Neural cell (in vitro differentiated cells): ENCODE data around the gene CRACDL.

Source experiments
- CTCF ChIP-seq: fragments of 450-650 bp; IDR thresholded peaks from 2 replicates; pipeline ENCODE4 v1.5.1; 2014; ENCODE audit warnings: antibody characterized with exemption, mild to moderate bottlenecking, moderate library complexity; ENCODE audit not compliant: poor library complexity, severe bottlenecking
- MXI1 ChIP-seq: fragments of 450-650 bp; conservative IDR thresholded peaks from 2 replicates; pipeline ENCODE4 v1.6.1; 2014; ENCODE audit warnings: antibody characterized with exemption, mild to moderate bottlenecking; ENCODE audit not compliant: poor library complexity, severe bottlenecking
- POLR2AphosphoS5 ChIP-seq: IDR thresholded peaks from 2 replicates; pipeline ENCODE4 v1.6.1; 2012
- RAD21 ChIP-seq: fragments of 450-650 bp; conservative IDR thresholded peaks from 2 replicates; pipeline ENCODE4 v1.6.1; 2014; ENCODE audit warnings: antibody characterized with exemption, mild to moderate bottlenecking, moderate library complexity
- REST ChIP-seq: IDR thresholded peaks from 2 replicates; pipeline ENCODE4 v1.6.1; 2012; ENCODE audit warnings: borderline replicate concordance
- TAF1 ChIP-seq: IDR thresholded peaks from 2 replicates; pipeline ENCODE4 v1.6.1; 2012; ENCODE audit warnings: low read depth

GRCh38 chr2:98926601-98927000, 9.4 kb downstream of the CRACDL start:
- TF ChIP-seq POLR2AphosphoS5, result no peak
- TF ChIP-seq MXI1, result no peak
- no peak for TF ChIP-seq REST
- no peak for TF ChIP-seq TAF1
- no peak for TF ChIP-seq RAD21
- no peak for TF ChIP-seq CTCF
